WTC11 (cell line): Measurements from ENCODE around the gene GZF1.

ENCODE experiments used
- ATF1 ChIP-seq: sonication (generic); formaldehyde crosslinking; IDR thresholded peaks from 2 replicates; pipeline ENCODE4 v1.8.1; 2023; ENCODE audit warnings: mild to moderate bottlenecking, moderate library complexity, missing genetic modification reagents
- FOXJ3 ChIP-seq: sonication (generic); formaldehyde crosslinking; IDR thresholded peaks from 2 replicates; pipeline ENCODE4 v1.9.0; 2021; ENCODE audit warnings: missing genetic modification reagents, mild to moderate bottlenecking, borderline replicate concordance
- MXD4 ChIP-seq: fragments of 250-450 bp; sonication (Bioruptor Pico); IDR thresholded peaks from 2 replicates; pipeline ENCODE4 v1.8.0; 2021; ENCODE audit warnings: mild to moderate bottlenecking, moderate library complexity, borderline replicate concordance
- TP53 ChIP-seq: sonication (generic); formaldehyde crosslinking; IDR thresholded peaks from 2 replicates; pipeline ENCODE4 v1.8.1; 2023; ENCODE audit warnings: mild to moderate bottlenecking, missing genetic modification reagents
- ZNF121 ChIP-seq: sonication (generic); formaldehyde crosslinking; IDR thresholded peaks from 2 replicates; pipeline ENCODE4 v1.8.0; 2023; ENCODE audit warnings: missing genetic modification reagents
- TF ChIP-seq, protein P1 (sequence below): sonication (generic); formaldehyde crosslinking; IDR thresholded peaks from 2 replicates; pipeline ENCODE4 v1.8.0; 2022; ENCODE audit warnings: mild to moderate bottlenecking, missing genetic modification reagents
- TF ChIP-seq, protein P2 (sequence below): sonication (generic); formaldehyde crosslinking; IDR thresholded peaks from 2 replicates; pipeline ENCODE4 v1.8.0; 2023; ENCODE audit warnings: missing genetic modification reagents, mild to moderate bottlenecking, borderline replicate concordance
- TF ChIP-seq, protein P3 (sequence below): fragments of 200-600 bp; IDR thresholded peaks from 2 replicates; pipeline ENCODE4 v1.8.0; 2022; ENCODE audit warnings: antibody characterized with exemption

GRCh38 chr20:23404196-23404595 is 42.2 kb downstream of the GZF1 start:
- TF ChIP-seq TP53 (CRISPR knock-in tag) (no peak), FOXJ3 (CRISPR knock-in tag) (no peak), MXD4 (CRISPR knock-in tag) (no peak), ATF1 (CRISPR knock-in tag) (no peak), ZNF121 (CRISPR knock-in tag) (no peak)
- TF ChIP-seq, protein P1, sequence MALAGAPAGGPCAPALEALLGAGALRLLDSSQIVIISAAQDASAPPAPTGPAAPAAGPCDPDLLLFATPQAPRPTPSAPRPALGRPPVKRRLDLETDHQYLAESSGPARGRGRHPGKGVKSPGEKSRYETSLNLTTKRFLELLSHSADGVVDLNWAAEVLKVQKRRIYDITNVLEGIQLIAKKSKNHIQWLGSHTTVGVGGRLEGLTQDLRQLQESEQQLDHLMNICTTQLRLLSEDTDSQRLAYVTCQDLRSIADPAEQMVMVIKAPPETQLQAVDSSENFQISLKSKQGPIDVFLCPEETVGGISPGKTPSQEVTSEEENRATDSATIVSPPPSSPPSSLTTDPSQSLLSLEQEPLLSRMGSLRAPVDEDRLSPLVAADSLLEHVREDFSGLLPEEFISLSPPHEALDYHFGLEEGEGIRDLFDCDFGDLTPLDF (CRISPR knock-in tag): no peak
- TF ChIP-seq, protein P2, sequence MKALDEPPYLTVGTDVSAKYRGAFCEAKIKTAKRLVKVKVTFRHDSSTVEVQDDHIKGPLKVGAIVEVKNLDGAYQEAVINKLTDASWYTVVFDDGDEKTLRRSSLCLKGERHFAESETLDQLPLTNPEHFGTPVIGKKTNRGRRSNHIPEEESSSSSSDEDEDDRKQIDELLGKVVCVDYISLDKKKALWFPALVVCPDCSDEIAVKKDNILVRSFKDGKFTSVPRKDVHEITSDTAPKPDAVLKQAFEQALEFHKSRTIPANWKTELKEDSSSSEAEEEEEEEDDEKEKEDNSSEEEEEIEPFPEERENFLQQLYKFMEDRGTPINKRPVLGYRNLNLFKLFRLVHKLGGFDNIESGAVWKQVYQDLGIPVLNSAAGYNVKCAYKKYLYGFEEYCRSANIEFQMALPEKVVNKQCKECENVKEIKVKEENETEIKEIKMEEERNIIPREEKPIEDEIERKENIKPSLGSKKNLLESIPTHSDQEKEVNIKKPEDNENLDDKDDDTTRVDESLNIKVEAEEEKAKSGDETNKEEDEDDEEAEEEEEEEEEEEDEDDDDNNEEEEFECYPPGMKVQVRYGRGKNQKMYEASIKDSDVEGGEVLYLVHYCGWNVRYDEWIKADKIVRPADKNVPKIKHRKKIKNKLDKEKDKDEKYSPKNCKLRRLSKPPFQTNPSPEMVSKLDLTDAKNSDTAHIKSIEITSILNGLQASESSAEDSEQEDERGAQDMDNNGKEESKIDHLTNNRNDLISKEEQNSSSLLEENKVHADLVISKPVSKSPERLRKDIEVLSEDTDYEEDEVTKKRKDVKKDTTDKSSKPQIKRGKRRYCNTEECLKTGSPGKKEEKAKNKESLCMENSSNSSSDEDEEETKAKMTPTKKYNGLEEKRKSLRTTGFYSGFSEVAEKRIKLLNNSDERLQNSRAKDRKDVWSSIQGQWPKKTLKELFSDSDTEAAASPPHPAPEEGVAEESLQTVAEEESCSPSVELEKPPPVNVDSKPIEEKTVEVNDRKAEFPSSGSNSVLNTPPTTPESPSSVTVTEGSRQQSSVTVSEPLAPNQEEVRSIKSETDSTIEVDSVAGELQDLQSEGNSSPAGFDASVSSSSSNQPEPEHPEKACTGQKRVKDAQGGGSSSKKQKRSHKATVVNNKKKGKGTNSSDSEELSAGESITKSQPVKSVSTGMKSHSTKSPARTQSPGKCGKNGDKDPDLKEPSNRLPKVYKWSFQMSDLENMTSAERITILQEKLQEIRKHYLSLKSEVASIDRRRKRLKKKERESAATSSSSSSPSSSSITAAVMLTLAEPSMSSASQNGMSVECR: no peak
- TF ChIP-seq, protein P3, sequence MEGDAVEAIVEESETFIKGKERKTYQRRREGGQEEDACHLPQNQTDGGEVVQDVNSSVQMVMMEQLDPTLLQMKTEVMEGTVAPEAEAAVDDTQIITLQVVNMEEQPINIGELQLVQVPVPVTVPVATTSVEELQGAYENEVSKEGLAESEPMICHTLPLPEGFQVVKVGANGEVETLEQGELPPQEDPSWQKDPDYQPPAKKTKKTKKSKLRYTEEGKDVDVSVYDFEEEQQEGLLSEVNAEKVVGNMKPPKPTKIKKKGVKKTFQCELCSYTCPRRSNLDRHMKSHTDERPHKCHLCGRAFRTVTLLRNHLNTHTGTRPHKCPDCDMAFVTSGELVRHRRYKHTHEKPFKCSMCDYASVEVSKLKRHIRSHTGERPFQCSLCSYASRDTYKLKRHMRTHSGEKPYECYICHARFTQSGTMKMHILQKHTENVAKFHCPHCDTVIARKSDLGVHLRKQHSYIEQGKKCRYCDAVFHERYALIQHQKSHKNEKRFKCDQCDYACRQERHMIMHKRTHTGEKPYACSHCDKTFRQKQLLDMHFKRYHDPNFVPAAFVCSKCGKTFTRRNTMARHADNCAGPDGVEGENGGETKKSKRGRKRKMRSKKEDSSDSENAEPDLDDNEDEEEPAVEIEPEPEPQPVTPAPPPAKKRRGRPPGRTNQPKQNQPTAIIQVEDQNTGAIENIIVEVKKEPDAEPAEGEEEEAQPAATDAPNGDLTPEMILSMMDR: no peak
